ENCODE measurements around the gene THOC3. TPM values are rescaled to one million over a fixed set of nuclear protein-coding genes. Genes with fewer than 3 reads are reported as not detected.
"Not testable (repeated sequence)": the region's sequence is repeated elsewhere in the genome, so short reads cannot be mapped to it uniquely, and the experiment has no call there.

The THOC3 gene
- total and polyA plus RNA-seq, 2 donors (not counting 1 experiment from before 2014, with no cell fraction given) = 30.9 to 31.7 TPM

DNA sequence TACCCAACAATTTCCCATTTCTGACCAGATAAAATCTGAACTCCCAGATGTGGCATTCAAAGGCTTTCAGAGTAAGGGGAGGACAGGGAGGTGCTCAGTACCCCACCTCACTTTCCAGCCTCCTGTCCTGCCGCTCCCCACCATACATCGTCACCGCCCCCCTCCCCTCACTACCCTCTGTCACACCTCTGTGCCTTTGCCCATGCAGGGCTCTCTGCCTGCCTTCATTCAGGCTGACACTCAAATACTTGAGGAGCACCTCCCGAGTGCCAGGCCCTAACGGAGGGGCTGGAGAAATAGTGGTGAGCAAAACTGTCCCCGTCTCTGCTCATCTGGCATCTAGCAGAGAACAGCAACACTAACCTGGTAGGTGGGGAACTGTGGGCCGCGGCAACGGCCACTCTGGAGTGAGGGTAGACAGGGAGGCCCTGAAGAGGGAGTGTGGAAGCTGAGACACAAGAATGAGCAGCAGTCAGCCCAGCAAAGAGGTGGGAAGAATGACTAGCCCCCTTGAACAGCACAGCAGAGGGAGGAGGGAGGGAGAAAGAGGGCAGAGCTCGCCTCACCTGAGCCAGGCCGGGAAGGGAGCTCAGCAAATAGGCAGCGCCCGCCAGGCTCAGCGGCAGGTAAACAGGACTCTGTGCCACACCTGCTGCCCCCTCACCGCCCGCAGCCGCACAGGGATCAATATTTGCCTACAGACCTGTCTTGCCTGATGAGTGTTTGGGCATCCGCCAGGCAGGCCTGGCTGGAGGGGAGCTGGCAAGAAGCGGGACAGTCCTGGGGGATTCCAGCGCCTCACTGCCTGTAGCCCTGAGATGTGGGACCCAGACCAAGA lies 54.1 kb downstream of the THOC3 start:
- H3K27ac Mint-ChIP-seq; POLR2A ChIA-PET; H3K27me3 ChIP-seq (replicated peaks in 1 of 4; ENCODE audit: control extremely low read depth in 1 of 4, control insufficient read depth in 3 of 4, insufficient read depth in 4 of 4, low read length in 3 of 4); H3K27ac ChIP-seq (ENCODE audit: low read length in 2 of 2); H4K20me1 ChIP-seq (ENCODE audit: control insufficient read depth, insufficient read depth, low read length, poor library complexity, severe bottlenecking); ATAC-seq (ENCODE audit: low read depth); H3K79me2 ChIP-seq (ENCODE audit: control insufficient read depth, insufficient read depth, low read length); H3K9ac ChIP-seq (ENCODE audit: low read length); H3K36me3 ChIP-seq (replicated peaks in 1 of 2; ENCODE audit: control extremely low read depth in 1 of 2, control insufficient read depth in 1 of 2, extremely low read depth in 1 of 2, insufficient read depth in 2 of 2, low read length in 1 of 2); H3K4me2 ChIP-seq (replicated peaks; ENCODE audit: low read depth, low read length, poor library complexity, severe bottlenecking); H3K4me1 Mint-ChIP-seq; H2AFZ ChIP-seq (ENCODE audit: insufficient read depth, low read depth, low read length, poor library complexity, severe bottlenecking); H3K9me3 Mint-ChIP-seq (ENCODE audit: insufficient read depth); H3K4me3 Mint-ChIP-seq; H3K27me3 Mint-ChIP-seq; H3K9me3 ChIP-seq (ENCODE audit: control extremely low read depth in 1 of 3, control insufficient read depth in 2 of 3, insufficient read depth in 1 of 3, low read length in 2 of 3); CTCF ChIA-PET; intact Hi-C loops (cut with micrococcal nuclease); DNase-seq; H3K4me3 ChIP-seq (ENCODE audit: control extremely low read depth in 1 of 5, extremely low read depth in 1 of 5, insufficient read depth in 1 of 5, low read depth in 2 of 5, low read length in 4 of 5); H3K4me1 ChIP-seq (ENCODE audit: control insufficient read depth in 2 of 2, insufficient read depth in 2 of 2, low read length in 2 of 2): not testable (repeated sequence)
- WGBS (ENCODE audit: insufficient coverage) = 100% methylated on average over 2 of the region's 20 CpGs

DNA sequence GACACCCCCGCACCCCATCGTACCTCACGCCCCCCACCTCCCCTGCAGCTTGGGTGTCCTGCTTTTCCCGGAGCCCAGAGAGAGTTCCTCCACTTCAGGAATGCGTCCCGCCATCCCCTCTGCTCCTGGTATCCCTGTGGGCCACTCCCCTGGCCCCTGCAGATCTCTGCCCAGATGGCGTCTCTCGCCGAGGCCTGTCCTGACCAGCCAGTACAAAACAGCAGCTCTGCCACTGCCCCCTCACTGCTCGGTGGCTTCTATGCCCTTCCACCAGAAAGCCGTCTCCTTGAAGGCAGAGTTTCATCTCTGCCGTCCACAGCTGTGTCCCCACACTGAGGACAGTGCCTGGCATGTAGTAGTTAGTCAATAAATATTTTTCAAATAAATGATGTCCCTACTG lies 58.0 kb downstream of the THOC3 start:
- H3K79me2 ChIP-seq (ENCODE audit: control insufficient read depth, insufficient read depth, low read length); H3K9me3 Mint-ChIP-seq (ENCODE audit: insufficient read depth); H3K27me3 ChIP-seq (replicated peaks in 1 of 4; ENCODE audit: control extremely low read depth in 1 of 4, control insufficient read depth in 3 of 4, insufficient read depth in 4 of 4, low read length in 3 of 4); H3K27ac Mint-ChIP-seq; H3K4me2 ChIP-seq (replicated peaks; ENCODE audit: low read depth, low read length, poor library complexity, severe bottlenecking); ATAC-seq (ENCODE audit: low read depth); H3K27ac ChIP-seq (ENCODE audit: low read length in 2 of 2); H3K4me1 Mint-ChIP-seq; POLR2A ChIA-PET; H3K27me3 Mint-ChIP-seq; DNase-seq; intact Hi-C loops (cut with micrococcal nuclease); CTCF ChIA-PET; H2AFZ ChIP-seq (ENCODE audit: insufficient read depth, low read depth, low read length, poor library complexity, severe bottlenecking); H3K4me3 Mint-ChIP-seq; H3K4me3 ChIP-seq (ENCODE audit: control extremely low read depth in 1 of 5, extremely low read depth in 1 of 5, insufficient read depth in 1 of 5, low read depth in 2 of 5, low read length in 4 of 5); H4K20me1 ChIP-seq (ENCODE audit: control insufficient read depth, insufficient read depth, low read length, poor library complexity, severe bottlenecking); H3K9me3 ChIP-seq (ENCODE audit: control extremely low read depth in 1 of 3, control insufficient read depth in 2 of 3, insufficient read depth in 1 of 3, low read length in 2 of 3); H3K36me3 ChIP-seq (replicated peaks in 1 of 2; ENCODE audit: control extremely low read depth in 1 of 2, control insufficient read depth in 1 of 2, extremely low read depth in 1 of 2, insufficient read depth in 2 of 2, low read length in 1 of 2); H3K9ac ChIP-seq (ENCODE audit: low read length); H3K4me1 ChIP-seq (ENCODE audit: control insufficient read depth in 2 of 2, insufficient read depth in 2 of 2, low read length in 2 of 2): not testable (repeated sequence)
- 80% methylated on average over 7 of the region's 12 CpGs for WGBS (ENCODE audit: insufficient coverage)

Other genes starting within 250 kb of the THOC3 start
- gene CPLX2, start 96.7 kb downstream of the THOC3 start, total RNA-seq = not detected in 2 replicates
- gene CPLX2, start 96.7 kb downstream of the THOC3 start, polyA plus RNA-seq = not detected in 2 replicates

Data from B cell (primary cell).